K562 treated with DMSO at 1 percent for 12 hours (cell line): ENCODE results near the gene NEUROD6. TPM values are rescaled to one million over a fixed set of nuclear protein-coding genes. Genes with fewer than 3 reads are reported as not detected.

ENCODE experiments used
- total RNA-seq: library from RNA; unstranded; fragments of 300-600 nt; gene quantifications from 2 replicates; pipeline ENCODE4 v1.2.3, GENCODE V29; 2022; ENCODE audit not compliant: insufficient read depth

NEUROD6 gene
- total RNA-seq = not detected in 2 replicates

GRCh38 chr7:31340603-31341002, at the start of gene NEUROD6:
TSS of gene NEUROD6 (minus strand) at chr7:31340726. CDS start at chr7:31339268, 1,458 bp downstream.

Other genes with a start within 250 kb of the NEUROD6 start
- not detected in 2 replicates for gene ITPRID1, start 173.4 kb upstream of the NEUROD6 start, total RNA-seq